Measurements from ENCODE around the gene IPO4. TPM values are rescaled to one million over a fixed set of nuclear protein-coding genes. Genes with fewer than 3 reads are reported as not detected.

The IPO4 gene
- total and polyA plus RNA-seq, 2 of the 8 experiments (the other 6 are each of a cell fraction or from before 2014, with no cell fraction given) = 55.5 to 108 TPM

DNA sequence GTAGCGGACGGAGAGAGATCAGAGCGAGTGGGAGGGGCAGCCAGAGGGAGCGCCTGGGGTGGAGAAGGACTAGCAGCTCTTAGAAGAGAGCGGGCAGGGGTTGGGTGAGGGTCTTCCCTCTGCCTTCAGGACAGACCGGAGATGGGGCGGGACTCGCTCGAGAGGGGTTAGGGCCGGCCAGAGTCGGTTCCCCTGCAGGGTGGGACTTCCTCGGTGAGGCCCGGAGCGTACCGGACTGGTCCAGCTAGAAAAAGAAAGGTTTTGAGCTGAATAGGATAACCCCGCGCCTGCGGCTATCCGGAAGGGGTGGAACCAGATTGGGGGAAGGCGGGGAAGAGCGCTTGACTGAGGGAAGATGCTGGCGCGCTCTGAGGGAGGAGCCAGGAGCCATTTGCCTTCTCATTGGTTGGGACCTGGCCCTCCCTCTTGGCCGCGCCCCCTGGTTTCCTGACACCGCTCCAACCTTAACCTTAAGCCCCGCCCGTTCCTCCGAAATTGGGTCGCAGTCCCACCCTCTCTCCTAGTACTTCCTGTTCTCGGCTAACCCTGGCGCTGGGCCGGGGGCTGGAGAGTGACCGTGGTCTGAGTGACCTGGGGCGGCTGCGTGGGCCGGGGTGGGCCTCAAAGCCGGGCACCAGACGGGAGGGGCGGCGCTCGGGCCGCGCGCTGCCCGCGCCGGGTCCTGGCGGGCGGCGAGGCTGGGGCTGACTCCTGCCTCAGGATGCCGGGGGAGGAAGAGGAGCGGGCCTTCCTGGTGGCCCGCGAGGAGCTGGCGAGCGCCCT, 41.4 kb downstream of the IPO4 start, which contains the start of gene RNF31:
TSS of gene RNF31 (plus strand) at position 521 of the 783 bp plus-strand sequence. CDS start at position 722, 201 bp downstream.
- Histone ChIP-seq H3K27me3 (replicated peaks in 1 of 4; ENCODE audit: control insufficient read depth in 3 of 4, extremely low read depth in 1 of 4, insufficient read depth in 3 of 4, low read length in 3 of 4) (no peaks in the 10 kb centered on the region), H3K4ac (replicated peaks; ENCODE audit: insufficient read length, low read depth, low read length) (no peak within 1 kb of the TSS), H3K18ac (ENCODE audit: extremely low read depth, low read length) (peak within 1 kb of the TSS; percentile 53; the same call in 1 of the 2 replicates), H2AK5ac (ENCODE audit: low read depth, low read length) (no peak within 1 kb of the TSS), H3K4me3 (ENCODE audit: extremely low read depth in 1 of 4, insufficient read depth in 2 of 4, low read depth in 3 of 4, low read length in 4 of 4) (peak within 1 kb of the TSS; percentile 92 to 98 (median 96)), H3K56ac (replicated peaks; ENCODE audit: insufficient read length, low read depth, low read length) (peak within 1 kb of the TSS; percentile 52), H3K27ac (ENCODE audit: low read depth, low read length) (peak within 1 kb of the TSS; percentile 45; the same call in 1 of the 2 replicates), H3K23ac (ENCODE audit: insufficient read length) (no peak within 1 kb of the TSS), H2BK12ac (ENCODE audit: low read depth, low read length) (0 out of 2 replicates have a peak within 1 kb of the TSS, but pooled peaks have one; percentile 46), H3K9ac (replicated peaks in 1 of 4; ENCODE audit: extremely low read depth in 1 of 4, low read depth in 3 of 4, low read length in 3 of 4) (peak within 1 kb of the TSS; percentile 66 to 73 (median 70)), H3K79me1 (ENCODE audit: low read depth, low read length) (peaks cover 11% of the 10 kb centered on the region; the same call in 1 of the 2 replicates), H3K9me3 (ENCODE audit: insufficient read depth in 2 of 2, low read depth in 1 of 2, low read length in 1 of 2) (no peaks in the 10 kb centered on the region), H3K79me2 (ENCODE audit: control insufficient read depth in 1 of 2, insufficient read depth in 2 of 2, low read length in 2 of 2) (peaks cover 0 to 28% of the 10 kb centered on the region in 2 experiments; a peak in 3 of 4 replicates), H3K36me3 (ENCODE audit: control insufficient read depth in 2 of 4, insufficient read depth in 4 of 4, low read length in 3 of 4) (peaks cover 14 to 35% (median 30%) of the 10 kb centered on the region in 4 experiments), H2BK5ac (ENCODE audit: low read depth, low read length) (peak within 1 kb of the TSS; percentile 94), H3K23me2 (ENCODE audit: low read depth, low read length) (peaks cover 10% of the 10 kb centered on the region), H3K4me1 (replicated peaks in 1 of 4; ENCODE audit: control insufficient read depth in 3 of 4, insufficient read depth in 4 of 4, low read length in 3 of 4) (peaks cover 0 to 10% (median 7%) of the 10 kb centered on the region in 4 experiments; a peak in 5 of 7 replicates), H4K91ac (replicated peaks; ENCODE audit: insufficient read length, low read length) (peak within 1 kb of the TSS; percentile 34), H2BK15ac (ENCODE audit: low read length) (no peak within 1 kb of the TSS), H4K5ac (ENCODE audit: insufficient read length, low read depth, low read length) (peak within 1 kb of the TSS; percentile 2), H2BK20ac (ENCODE audit: low read length) (no peak within 1 kb of the TSS), H4K8ac (ENCODE audit: extremely low read depth, insufficient read depth, low read length) (no peak within 1 kb of the TSS; the same call in 1 of the 2 replicates), H3K4me2 (ENCODE audit: insufficient read depth in 1 of 2, low read depth in 2 of 2, low read length in 2 of 2) (peak within 1 kb of the TSS; percentile 83 to 96), H3K14ac (ENCODE audit: insufficient read length) (no peak within 1 kb of the TSS), H2AFZ (ENCODE audit: low read length) (peak within 1 kb of the TSS; percentile 83; the same call in 1 of the 2 replicates), H2BK120ac (replicated peaks; ENCODE audit: low read depth, low read length) (no peak within 1 kb of the TSS), H4K20me1 (replicated peaks in 1 of 2; ENCODE audit: control insufficient read depth in 1 of 2, insufficient read depth in 2 of 2, low read length in 2 of 2) (peaks cover 0 to 19% of the 10 kb centered on the region in 2 experiments)
- DNase-seq (ENCODE audit: low read depth in 1 of 2, low spot score in 2 of 2) = peak; percentile 93 to 96
- CTCF ChIA-PET (ENCODE audit: partially characterized antibody) = interaction anchor here (0.6 to 3.7 kb wide), 10 partner anchors 10 to 89 kb away, joined by 4 to 24 read pairs (median 6); partner anchors contain the start of genes DCAF11, IRF9, NRL and PSME1
- WGBS, 2 experiments (ENCODE audit: extremely low coverage in 1 of 2, insufficient coverage in 1 of 2, insufficient read length in 1 of 2, insufficient replicate concordance in 2 of 2, low coverage in 1 of 2, low lambda C conversion rate in 2 of 2, missing lambda C conversion rate in 1 of 2) = 1% methylated on average over 55 of the region's 57 CpGs; no CpG with 5 or more reads in 1 of the 2 experiments
- FAIRE-seq = peak; percentile 65
- POLR2A ChIA-PET (ENCODE audit: partially characterized antibody) = interaction anchor here (0.6 to 9.6 kb wide), 20 partner anchors 9 to 152 kb away, joined by 3 to 86 read pairs (median 5); partner anchors contain the start of genes CHMP4A, DCAF11, DHRS1 and IPO4
- TF ChIP-seq PHF8 (conservative IDR thresholded peaks at IDR 0.05; ENCODE audit: low read depth, low read length) (peak; percentile 34; the same call in 1 of the 2 replicates), CREB1 (IDR thresholded peaks at IDR 0.05) (no peak)

Measured in H1 (cell line).